ENCODE results near the gene BPIFA1.

The BPIFA1 gene
- 0 to 0.05 reads per million in 2 donors for total RNA-seq

- no peak for DNase-seq
These were observed at the start of gene BPIFA1 for GRCh38 chr20:33235696-33236095. Gene BPIFA1 (plus strand): TSS chr20:33235996. CDS start chr20:33237712, 1,716 bp downstream.

- DNase-seq, result no peak
These were observed 48.3 kb upstream of the BPIFA1 start for GRCh38 chr20:33187491-33187890.

- no peak for DNase-seq
These were observed 47.4 kb upstream of the BPIFA1 start for GRCh38 chr20:33188421-33188820.

- no peak for DNase-seq
These were observed 44.3 kb upstream of the BPIFA1 start for GRCh38 chr20:33191484-33191883.

- no peak for DNase-seq
These were observed 43.8 kb upstream of the BPIFA1 start for GRCh38 chr20:33191955-33192354.

GRCh38 chr20:33192912-33193501, 42.8 kb upstream of the BPIFA1 start:
- no peak for DNase-seq

- no peak for DNase-seq
These were observed 36.8 kb upstream of the BPIFA1 start for GRCh38 chr20:33199026-33199425.

- no peak for DNase-seq
These were observed 33.3 kb upstream of the BPIFA1 start for GRCh38 chr20:33202451-33202850.

- no peak for DNase-seq
These were observed 32.4 kb upstream of the BPIFA1 start for GRCh38 chr20:33203444-33203843.

- DNase-seq, result no peak
These were observed 26.0 kb upstream of the BPIFA1 start for GRCh38 chr20:33209789-33210188.

GRCh38 chr20:33210371-33210770, 25.4 kb upstream of the BPIFA1 start:
- no peak for DNase-seq

- no peak for DNase-seq
These were observed 23.9 kb upstream of the BPIFA1 start for GRCh38 chr20:33211817-33212424.

- DNase-seq, result no peak
These were observed 18.7 kb upstream of the BPIFA1 start, which contains the start of gene BPIFA3 for GRCh38 chr20:33217052-33217451. Gene BPIFA3 (plus strand): TSS chr20:33217352. CDS start chr20:33217537, 185 bp downstream.

GRCh38 chr20:33224399-33224798, 11.4 kb upstream of the BPIFA1 start:
- DNase-seq, result no peak

- DNase-seq, result no peak
These were observed 6.0 kb upstream of the BPIFA1 start for GRCh38 chr20:33229843-33230242.

GRCh38 chr20:33231237-33231636, 4.6 kb upstream of the BPIFA1 start:
- DNase-seq, result no peak

- no peak for DNase-seq
These were observed 3.2 kb upstream of the BPIFA1 start for GRCh38 chr20:33232486-33233072.

- DNase-seq, result no peak
These were observed 2.5 kb upstream of the BPIFA1 start for GRCh38 chr20:33233129-33233774.

GRCh38 chr20:33234050-33234449, 1.7 kb upstream of the BPIFA1 start:
- no peak for DNase-seq

- DNase-seq, result no peak
These were observed 555 bp downstream of the BPIFA1 start for GRCh38 chr20:33236351-33236750.

GRCh38 chr20:33237989-33238388, 2.2 kb downstream of the BPIFA1 start:
- no peak for DNase-seq

- DNase-seq, result no peak
These were observed 3.6 kb downstream of the BPIFA1 start for GRCh38 chr20:33239418-33239817.

GRCh38 chr20:33239979-33240736, 4.4 kb downstream of the BPIFA1 start:
- no peak for DNase-seq

All from activated gamma-delta T cell (primary cell).